DMS153 treated with DMSO at 0.1 percent for 48 hours (cell line): ENCODE measurements around the gene RECK.

Source experiments
- DNase-seq: peaks from one replicate; lab custom pipeline; 2025; ENCODE audit not compliant: unreplicated experiment; lab: John Stamatoyannopoulos, UW

The RECK gene

GRCh38 chr9:36136894-36137391 lies 100.2 kb downstream of the RECK start:
- DNase-seq: no peak

GRCh38 chr9:36137392-36138004 lies 100.8 kb downstream of the RECK start:
- DNase-seq: no peak

- DNase-seq: no peak
Measured at GRCh38 chr9:36138496-36138895, 101.8 kb downstream of the RECK start.

GRCh38 chr9:36138901-36139300 lies 102.2 kb downstream of the RECK start:
- no peak for DNase-seq

GRCh38 chr9:36140086-36141084 lies 103.7 kb downstream of the RECK start:
- no peak for DNase-seq

GRCh38 chr9:36141288-36141687 lies 104.6 kb downstream of the RECK start:
- DNase-seq: no peak

- DNase-seq: no peak
Measured at GRCh38 chr9:36141761-36142160, 105.0 kb downstream of the RECK start.

GRCh38 chr9:36142510-36143244 lies 106.0 kb downstream of the RECK start:
- no peak for DNase-seq

GRCh38 chr9:36143245-36143641 lies 106.5 kb downstream of the RECK start:
- no peak for DNase-seq

- DNase-seq: no peak
Measured at GRCh38 chr9:36144309-36145232, 107.9 kb downstream of the RECK start.

- no peak for DNase-seq
Measured at GRCh38 chr9:36145970-36146369, 109.3 kb downstream of the RECK start.

- DNase-seq: no peak
Measured at GRCh38 chr9:36146651-36147050, 109.9 kb downstream of the RECK start.

- DNase-seq: no peak
Measured at GRCh38 chr9:36147441-36148175, 110.9 kb downstream of the RECK start.

GRCh38 chr9:36148311-36149051 lies 111.8 kb downstream of the RECK start:
- DNase-seq: no peak

GRCh38 chr9:36149197-36149596 lies 112.5 kb downstream of the RECK start:
- DNase-seq: no peak

GRCh38 chr9:36150574-36151315 lies 114.0 kb downstream of the RECK start:
- DNase-seq: no peak

- no peak for DNase-seq
Measured at GRCh38 chr9:36151316-36152210, 114.8 kb downstream of the RECK start.
